ENCODE data around the gene GNAI3. TPM values are rescaled to one million over a fixed set of nuclear protein-coding genes. Genes with fewer than 3 reads are reported as not detected.
A peak's percentile ranks its signal among the peaks of the same experiment; 100 is the strongest.

Gene GNAI3
- total RNA-seq, 1 donor from 2014 or later, result 2.2 TPM

DNA sequence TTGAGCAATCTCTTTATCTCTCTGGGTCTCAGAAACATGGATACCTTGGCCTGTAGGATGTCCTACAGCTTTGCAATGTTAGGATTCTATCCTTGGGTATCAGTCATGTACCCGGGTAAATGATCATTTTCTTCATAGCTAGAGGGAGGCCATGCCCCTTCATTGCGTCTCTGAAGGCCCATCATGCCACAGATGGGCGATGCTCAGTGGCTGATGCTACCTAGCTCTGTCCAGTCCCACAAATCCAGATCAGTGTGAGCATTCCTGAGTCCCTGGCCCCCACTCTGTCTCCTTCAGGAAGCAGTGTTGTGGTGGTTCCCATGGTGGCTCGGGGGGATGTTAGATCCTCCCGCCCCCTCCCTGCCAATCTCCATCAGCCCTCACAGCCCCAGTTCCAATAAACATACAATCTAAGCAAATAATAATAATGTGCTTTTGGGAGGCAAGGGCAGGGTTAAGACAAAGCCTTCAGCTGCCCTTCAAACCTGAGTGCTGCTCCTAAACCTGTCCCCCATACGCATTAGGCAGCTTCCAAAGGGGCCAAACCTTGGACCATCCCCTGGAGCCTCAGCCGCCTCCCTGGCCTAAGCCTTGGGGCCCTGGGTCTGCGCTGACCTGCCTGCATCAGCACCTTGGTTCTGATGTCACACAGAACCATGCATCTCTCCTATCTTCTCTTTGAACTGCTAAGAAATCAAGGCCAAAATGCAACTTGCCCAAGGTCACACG, 9.4 kb upstream of the GNAI3 start:
- intact Hi-C loops (cut with micrococcal nuclease), result no loop called here
- DNase-seq (no peak), ATAC-seq (no peak)

DNA sequence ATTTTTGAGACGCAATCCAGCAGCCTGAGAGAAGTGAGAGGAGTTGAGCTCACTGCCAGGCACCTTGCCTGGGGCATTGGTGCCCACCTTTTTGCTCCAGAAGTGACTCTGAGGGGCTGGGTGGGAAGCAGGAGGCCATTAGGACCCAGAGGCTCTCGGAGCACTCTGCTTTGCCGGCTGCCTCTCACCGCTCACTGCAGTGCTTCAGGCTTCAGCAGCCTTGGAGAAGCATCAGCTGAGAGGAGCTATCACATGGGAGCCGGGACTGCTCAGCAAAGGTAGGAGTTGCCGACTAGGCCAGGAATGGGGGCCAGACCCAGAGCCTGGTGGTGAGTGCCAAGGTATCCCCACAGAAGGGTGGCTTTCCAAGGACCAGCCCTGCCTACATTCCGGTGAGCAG, 8.7 kb upstream of the GNAI3 start, which contains the start of gene GPR61:
TSS of gene GPR61 (plus strand) at position 197 of the 400 bp plus-strand sequence. CDS start 3,151 bp downstream, outside the sequence.
- DNase-seq (no peak), ATAC-seq (no peak)
- intact Hi-C loops (cut with micrococcal nuclease), result no loop called here

DNA sequence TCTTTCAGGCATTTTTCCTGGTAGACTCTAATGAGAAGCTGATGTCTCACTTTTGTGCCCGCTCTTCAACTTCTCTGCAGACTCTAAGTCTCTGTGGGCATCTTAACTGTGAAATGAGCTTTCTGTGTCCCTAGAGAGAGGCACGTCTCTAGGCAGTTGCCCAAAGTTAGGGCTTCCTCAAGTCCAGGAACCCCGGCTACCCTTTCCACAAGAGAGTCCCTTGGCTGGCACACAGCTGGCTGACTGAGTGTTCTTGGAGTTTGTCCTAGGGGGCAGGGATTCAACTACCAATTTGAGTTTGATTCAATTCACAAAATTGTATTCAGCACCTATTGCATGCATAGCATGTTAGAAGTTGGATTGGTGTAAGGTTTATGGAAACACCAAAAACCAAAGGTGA, 7.3 kb upstream of the GNAI3 start:
- intact Hi-C loops (cut with micrococcal nuclease), result no loop called here
- no peak for ATAC-seq
- DNase-seq, result no peak

GRCh38 chr1:109542657-109543056, 5.8 kb upstream of the GNAI3 start:
- no peak for DNase-seq
- no peak for ATAC-seq
- intact Hi-C loops (cut with micrococcal nuclease), result no loop called here

- ATAC-seq, result no peak
- intact Hi-C loops (cut with micrococcal nuclease), result no loop called here
- no peak for DNase-seq
Observed at GRCh38 chr1:109543283-109543987, 5.0 kb upstream of the GNAI3 start.

GRCh38 chr1:109543988-109544735, 4.3 kb upstream of the GNAI3 start:
- DNase-seq (no peak), ATAC-seq (no peak)
- intact Hi-C loops (cut with micrococcal nuclease), result no loop called here

- ATAC-seq, result peak; percentile 69
- intact Hi-C loops (cut with micrococcal nuclease), result loop anchor here (5.0 kb wide), 2 partner anchors 96 to 226 kb away; no protein-coding TSS in a partner anchor
- peak; percentile 87 for DNase-seq
Observed at GRCh38 chr1:109546311-109547109, 1.9 kb upstream of the GNAI3 start.

- no peak for DNase-seq
- intact Hi-C loops (cut with micrococcal nuclease), result loop anchor here (5.0 kb wide), 2 partner anchors 95 to 225 kb away; no protein-coding TSS in a partner anchor
- ATAC-seq, result peak; percentile 28
Observed at GRCh38 chr1:109547463-109548320, 723 bp upstream of the GNAI3 start.

- DNase-seq (no peak), ATAC-seq (no peak)
- intact Hi-C loops (cut with micrococcal nuclease), result no loop called here
Observed at GRCh38 chr1:109556563-109556962, 8.1 kb downstream of the GNAI3 start.

DNA sequence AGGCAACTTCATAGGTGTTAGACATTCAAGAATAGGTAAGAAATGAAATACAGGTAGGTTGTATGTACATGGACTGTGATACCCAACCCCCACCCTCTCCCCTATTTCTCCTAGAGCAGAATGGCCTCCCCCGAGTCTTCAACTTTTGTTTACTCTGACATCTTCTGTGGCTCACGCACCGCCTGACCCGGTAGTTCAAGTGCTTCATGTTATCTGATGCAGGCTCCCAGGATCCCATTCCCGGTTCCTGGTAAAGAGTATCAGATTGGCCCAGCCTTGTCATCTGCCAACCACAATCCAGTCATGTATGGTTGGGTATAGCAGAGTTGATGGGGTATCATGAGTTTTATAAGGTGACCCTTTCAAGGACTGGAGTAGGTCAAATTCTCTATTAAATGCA, 9.1 kb downstream of the GNAI3 start:
- ATAC-seq (no peak), DNase-seq (no peak)
- intact Hi-C loops (cut with micrococcal nuclease), result no loop called here

DNA sequence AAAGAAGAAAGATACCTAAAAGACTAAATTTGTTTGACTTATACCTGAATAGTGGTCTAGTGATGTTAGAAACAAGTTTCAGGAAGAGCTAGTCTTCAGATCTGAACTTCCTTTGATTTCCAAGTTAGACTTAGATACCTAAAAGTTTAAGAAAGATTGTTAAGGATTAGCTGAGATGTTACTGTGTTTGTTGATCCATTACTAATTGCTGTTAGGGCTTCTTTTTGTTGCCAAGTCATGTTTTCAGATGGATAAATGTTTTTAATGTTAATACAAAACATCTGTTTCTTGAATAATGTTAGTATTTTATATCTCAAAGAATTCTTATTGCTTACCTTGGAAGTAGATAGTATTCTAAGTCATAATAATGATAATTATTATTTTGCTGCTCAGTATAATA, 11.6 kb downstream of the GNAI3 start:
- ATAC-seq (no peak), DNase-seq (no peak)
- intact Hi-C loops (cut with micrococcal nuclease), result no loop called here

- intact Hi-C loops (cut with micrococcal nuclease), result no loop called here
- ATAC-seq, result no peak
- DNase-seq, result no peak
Observed at GRCh38 chr1:109564194-109564878, 15.9 kb downstream of the GNAI3 start.

- intact Hi-C loops (cut with micrococcal nuclease), result no loop called here
- DNase-seq (no peak), ATAC-seq (peak; percentile 35)
Observed at GRCh38 chr1:109565241-109565640, 16.8 kb downstream of the GNAI3 start.

GRCh38 chr1:109566982-109567381, 18.6 kb downstream of the GNAI3 start:
- DNase-seq (no peak), ATAC-seq (peak; percentile 53)
- intact Hi-C loops (cut with micrococcal nuclease), result no loop called here

- no peak for ATAC-seq
- intact Hi-C loops (cut with micrococcal nuclease), result no loop called here
- no peak for DNase-seq
Observed at GRCh38 chr1:109567877-109568672, 19.7 kb downstream of the GNAI3 start.

DNA sequence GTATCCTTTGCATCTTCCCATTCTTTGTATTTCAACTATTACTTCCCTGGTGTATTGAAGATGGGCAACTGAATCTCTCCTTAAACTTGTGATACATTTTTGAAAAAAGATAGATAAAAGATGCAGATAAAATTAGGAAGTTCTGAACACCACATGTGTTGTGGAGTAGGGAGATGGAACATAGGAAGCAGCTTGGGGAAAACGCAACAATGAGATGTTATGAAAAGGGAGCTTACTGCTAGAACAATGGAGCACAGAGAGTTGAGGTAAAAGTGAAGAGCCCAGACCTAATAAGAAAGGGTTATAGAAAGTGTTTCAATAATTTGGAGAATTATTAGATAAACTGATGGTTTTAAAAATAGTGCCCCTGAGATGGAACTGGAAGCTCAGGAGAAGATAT, 20.9 kb downstream of the GNAI3 start:
- intact Hi-C loops (cut with micrococcal nuclease), result no loop called here
- DNase-seq, result no peak
- ATAC-seq, result no peak

DNA sequence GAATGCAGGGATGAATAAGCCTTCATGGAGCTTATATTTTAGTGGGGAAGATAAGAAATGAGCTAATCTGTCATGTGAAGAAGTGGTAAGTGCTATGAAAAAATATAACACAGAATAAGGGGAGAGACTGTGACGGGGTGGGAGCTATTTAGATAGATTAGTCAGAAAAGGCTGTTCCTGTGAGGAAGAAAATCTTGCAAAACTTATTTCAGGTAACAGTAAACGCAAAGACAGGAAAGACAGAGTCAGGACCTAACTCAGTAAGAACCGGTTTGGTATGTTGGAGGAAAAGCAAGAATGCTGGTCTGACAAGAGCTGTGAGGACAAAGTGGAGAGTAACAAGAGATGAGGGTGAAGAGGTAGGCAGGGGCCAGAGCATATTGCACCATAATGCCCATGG, 22.0 kb downstream of the GNAI3 start:
- DNase-seq, result no peak
- intact Hi-C loops (cut with micrococcal nuclease), result no loop called here
- peak; percentile 67 for ATAC-seq

All from left ventricle myocardium superior (tissue), 1 donor.